Inflammatory macrophage treated with lipopolysaccharide for 4 hours (primary cell): ENCODE data around the gene IL4.
A peak's percentile ranks its signal among the peaks of the same experiment; 100 is the strongest.
"Not testable (repeated sequence)": the region's sequence is repeated elsewhere in the genome, so short reads cannot be mapped to it uniquely, and the experiment has no call there.

ENCODE experiments used
- DNase-seq: peaks from one replicate; pipeline ENCODE4 v3.0.0-alpha.2; 2020

Gene IL4

DNA sequence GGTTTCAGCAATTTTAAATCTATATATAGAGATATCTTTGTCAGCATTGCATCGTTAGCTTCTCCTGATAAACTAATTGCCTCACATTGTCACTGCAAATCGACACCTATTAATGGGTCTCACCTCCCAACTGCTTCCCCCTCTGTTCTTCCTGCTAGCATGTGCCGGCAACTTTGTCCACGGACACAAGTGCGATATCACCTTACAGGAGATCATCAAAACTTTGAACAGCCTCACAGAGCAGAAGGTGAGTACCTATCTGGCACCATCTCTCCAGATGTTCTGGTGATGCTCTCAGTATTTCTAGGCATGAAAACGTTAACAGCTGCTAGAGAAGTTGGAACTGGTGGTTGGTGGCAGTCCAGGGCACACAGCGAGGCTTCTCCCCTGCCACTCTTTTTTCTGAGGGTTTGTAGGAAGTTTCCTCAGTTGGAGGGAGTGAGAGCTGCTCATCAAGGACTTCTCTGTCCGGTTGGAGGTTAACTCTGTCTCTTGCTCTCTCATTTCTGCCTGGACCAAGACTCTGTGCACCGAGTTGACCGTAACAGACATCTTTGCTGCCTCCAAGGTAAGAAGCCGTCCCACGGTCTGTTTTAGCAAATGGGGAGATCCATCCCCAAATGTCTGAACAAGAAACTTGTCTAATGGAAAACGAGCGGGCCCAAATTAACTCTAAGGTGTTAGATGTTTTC, at the start of gene IL4:
Gene IL4, plus strand, starts transcription at position 51 of the 692 bp plus-strand sequence. Its CDS starts 62 bp downstream, at position 113.
- DNase-seq = no peak

GRCh38 chr5:132627470-132627869, 46.3 kb upstream of the IL4 start:
- DNase-seq = no peak

- no peak for DNase-seq
Measured at GRCh38 chr5:132628814-132629213, 45.0 kb upstream of the IL4 start.

- no peak for DNase-seq
Measured at GRCh38 chr5:132629230-132629944, 44.4 kb upstream of the IL4 start.

DNA sequence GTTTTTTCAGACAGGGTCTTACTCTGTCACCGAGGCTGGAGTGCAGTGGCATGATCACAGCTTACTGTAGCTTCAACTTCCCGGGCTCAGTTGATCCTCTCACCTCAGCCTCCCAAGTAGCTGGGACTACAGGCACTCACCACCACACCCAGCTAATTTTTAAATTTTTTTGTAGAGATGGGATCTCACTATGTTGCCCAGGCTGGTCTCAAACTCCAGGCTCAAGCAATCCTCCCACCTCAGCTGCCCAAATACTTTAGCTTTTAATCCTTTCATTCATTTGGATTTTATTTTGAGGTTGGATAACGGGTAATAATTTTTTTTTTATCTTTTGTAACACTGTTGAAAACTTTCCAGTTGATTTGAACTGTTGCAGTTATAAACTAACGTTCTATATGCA, 40.2 kb upstream of the IL4 start:
- DNase-seq = not testable (repeated sequence)

- no peak for DNase-seq
Measured at GRCh38 chr5:132635873-132636272, 37.9 kb upstream of the IL4 start.

DNA sequence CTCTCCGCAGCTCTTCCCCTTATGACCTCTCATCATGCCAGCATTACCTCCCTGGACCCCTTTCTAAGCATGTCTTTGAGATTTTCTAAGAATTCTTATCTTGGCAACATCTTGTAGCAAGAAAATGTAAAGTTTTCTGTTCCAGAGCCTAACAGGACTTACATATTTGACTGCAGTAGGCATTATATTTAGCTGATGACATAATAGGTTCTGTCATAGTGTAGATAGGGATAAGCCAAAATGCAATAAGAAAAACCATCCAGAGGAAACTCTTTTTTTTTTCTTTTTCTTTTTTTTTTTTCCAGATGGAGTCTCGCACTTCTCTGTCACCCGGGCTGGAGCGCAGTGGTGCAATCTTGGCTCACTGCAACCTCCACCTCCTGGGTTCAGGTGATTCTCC, 36.5 kb upstream of the IL4 start:
- no peak for DNase-seq

DNA sequence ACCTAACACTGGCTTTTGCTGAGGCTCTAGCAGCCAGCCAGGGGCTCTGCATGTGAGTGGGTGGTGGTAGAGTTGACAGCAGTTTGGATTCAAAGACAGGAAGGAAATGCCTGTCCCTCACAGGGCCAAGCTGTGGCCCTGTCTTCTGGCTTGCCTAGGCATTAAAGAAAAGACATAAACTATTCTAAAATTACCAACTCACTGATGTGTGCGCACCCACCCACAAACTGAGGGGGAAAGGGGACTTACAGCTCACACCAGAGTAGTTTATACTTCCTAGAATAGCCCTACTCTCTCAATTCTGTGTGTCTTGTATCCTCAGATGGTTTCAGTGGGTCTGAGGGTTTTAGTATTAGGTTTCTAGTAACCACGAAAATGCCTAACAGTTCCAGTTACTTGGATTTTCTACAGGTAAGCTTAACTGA, 34.1 kb upstream of the IL4 start:
- no peak for DNase-seq

GRCh38 chr5:132640613-132641012, 33.2 kb upstream of the IL4 start:
- DNase-seq = no peak

DNA sequence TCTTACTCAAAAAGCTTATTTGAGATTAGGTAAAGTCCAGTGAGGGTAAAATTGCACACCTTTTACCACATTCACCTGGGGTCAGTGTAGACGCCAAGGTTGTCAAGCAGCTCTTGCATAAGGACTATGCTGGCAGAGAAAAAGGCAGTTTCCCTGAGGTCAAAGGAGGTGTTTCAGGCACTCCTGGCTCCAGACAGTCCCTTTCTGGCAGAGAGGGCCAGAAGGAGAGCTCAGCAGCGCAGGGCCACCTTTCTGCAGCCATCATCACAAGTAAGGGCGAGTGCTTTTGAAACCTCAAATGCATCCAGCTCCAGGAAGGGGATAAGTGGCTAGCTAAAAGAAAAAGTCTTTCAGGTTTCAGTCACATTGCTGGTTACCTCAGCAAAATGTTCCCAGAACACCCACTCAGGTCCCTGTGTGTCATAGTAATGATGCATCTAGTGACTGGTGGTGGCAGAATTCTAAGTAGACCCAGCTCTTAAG, 32.5 kb upstream of the IL4 start:
- DNase-seq = peak; percentile 16

DNA sequence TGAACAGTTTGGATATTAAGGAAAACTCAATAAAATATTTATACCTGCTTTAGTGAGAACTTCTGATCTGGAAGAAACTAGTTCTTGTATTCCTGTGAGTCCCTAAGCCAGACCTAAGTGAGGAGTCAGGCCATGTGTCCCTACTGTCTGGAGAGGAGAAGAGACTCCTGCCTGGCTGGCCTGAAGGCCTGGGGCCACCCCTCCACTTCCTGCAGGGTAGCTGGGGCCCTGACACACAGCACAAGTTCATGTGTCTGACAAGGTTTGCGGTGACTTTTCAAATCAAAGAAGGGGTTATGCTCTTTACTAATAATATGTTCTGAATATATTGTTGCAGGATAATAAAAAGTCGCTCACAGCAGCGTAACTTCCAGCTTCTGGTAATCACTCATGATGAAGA, 31.9 kb upstream of the IL4 start:
- no peak for DNase-seq

GRCh38 chr5:132644177-132644576, 29.6 kb upstream of the IL4 start:
- DNase-seq = no peak

DNA sequence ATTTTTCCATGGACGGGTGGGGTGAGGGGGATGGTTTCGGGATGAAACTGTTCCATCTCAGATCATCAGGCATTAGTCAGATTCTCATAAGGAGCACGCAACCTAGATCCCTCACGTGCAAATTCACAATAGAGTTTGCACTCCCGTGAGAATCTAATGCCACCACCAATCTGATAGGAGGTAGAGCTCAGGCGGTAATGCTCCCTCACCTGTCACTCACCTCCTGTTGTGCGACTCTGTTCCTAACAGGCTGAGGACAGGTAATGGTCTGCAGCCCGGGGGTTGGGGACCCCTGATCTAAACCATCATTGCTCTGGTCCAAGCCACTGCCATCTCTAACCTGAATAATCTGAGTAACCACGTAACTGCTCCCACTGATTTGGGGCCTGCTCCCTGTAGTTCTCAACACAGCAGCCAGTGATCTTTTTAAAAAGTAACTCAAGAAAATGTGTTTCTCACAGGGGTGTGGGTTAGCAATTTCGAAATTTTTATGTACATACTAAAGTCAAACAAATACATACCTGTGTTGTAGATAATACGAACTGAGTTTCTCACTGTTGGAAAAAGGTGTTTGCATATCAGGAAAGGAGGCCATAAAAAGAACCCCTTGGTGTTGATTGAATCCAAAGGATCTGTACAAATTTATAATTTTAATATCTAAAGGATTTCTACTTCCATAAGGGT, 27.1 kb upstream of the IL4 start:
- DNase-seq = no peak

GRCh38 chr5:132647473-132647872, 26.3 kb upstream of the IL4 start:
- no peak for DNase-seq

- no peak for DNase-seq
Measured at GRCh38 chr5:132648355-132648754, 25.4 kb upstream of the IL4 start.

GRCh38 chr5:132651838-132652469, 21.8 kb upstream of the IL4 start:
- DNase-seq = no peak

- DNase-seq = no peak
Measured at GRCh38 chr5:132653716-132654115, 20.1 kb upstream of the IL4 start.

- no peak for DNase-seq
Measured at GRCh38 chr5:132655821-132656773, 17.7 kb upstream of the IL4 start.

DNA sequence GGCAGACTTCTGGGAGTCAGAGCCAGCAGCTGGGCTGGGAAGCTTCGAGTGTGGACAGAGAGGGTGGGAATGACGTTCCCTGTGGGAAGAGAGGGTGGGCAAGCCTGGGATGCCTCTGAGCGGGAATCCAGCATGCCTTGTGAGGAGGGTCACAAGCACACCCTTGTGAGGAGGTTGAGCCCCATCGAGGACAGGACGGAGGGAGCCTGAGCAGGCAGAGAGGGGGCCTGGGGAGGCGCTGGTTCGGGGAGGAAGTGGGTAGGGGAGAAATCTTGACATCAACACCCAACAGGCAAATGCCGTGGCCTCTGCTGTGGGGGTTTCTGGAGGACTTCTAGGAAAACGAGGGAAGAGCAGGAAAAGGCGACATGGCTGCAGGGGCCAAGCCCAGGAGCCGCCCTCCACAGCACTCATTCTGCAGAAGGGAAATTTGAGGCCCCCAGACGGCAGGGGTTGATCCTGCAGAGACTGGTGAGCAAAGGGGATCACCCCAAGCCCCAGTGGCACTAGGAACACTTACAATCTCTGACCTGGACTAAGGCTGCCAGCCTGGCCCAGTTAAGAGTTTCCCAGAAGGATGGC, 16.9 kb upstream of the IL4 start:
- DNase-seq = no peak

GRCh38 chr5:132657676-132658380, 16.0 kb upstream of the IL4 start, which contains the start of gene IL13:
TSS of gene IL13 (plus strand) at chr5:132658173. CDS start at chr5:132658187, 14 bp downstream.
- no peak for DNase-seq
